Psoas muscle (tissue), 8 donors: ENCODE measurements around the gene IFT80. TPM values are rescaled to one million over a fixed set of nuclear protein-coding genes. Genes with fewer than 3 reads are reported as not detected.

Source experiments
- ATAC-seq, 4 donors: fragments of 200-7000 bp; cut with Tn5 transposase; one replicate each; pipeline ENCODE4 v1.9.1; 2020; ENCODE audit warnings: moderate library complexity in 3 of 4, mild to moderate bottlenecking in 2 of 4
- DNase-seq, 2 donors: peaks; one replicate each; pipeline ENCODE4 v3.0.0-alpha.2; 2020
- H3K27ac ChIP-seq: fragments of 200-600 bp; one replicate; pipeline ENCODE4 v1.8.0; 2022
- H3K27me3 ChIP-seq, 3 donors: fragments of 200-600 bp in 1 of 3; one replicate each; pipeline versions ENCODE4 v1.6.1 to v1.8.0; 2013 to 2022; ENCODE audit warnings: low read length in 2 of 3, mild to moderate bottlenecking in 2 of 3, moderate library complexity in 1 of 3; ENCODE audit not compliant: insufficient read depth in 3 of 3
- H3K36me3 ChIP-seq, 2 donors: fragments of 200-600 bp in 1 of 2; one replicate each; pipeline versions ENCODE4 v1.6.1 to v1.8.0; 2013 to 2022; ENCODE audit warnings: low read depth in 1 of 2, mild to moderate bottlenecking in 1 of 2, moderate library complexity in 1 of 2; ENCODE audit not compliant: insufficient read depth in 1 of 2
- H3K4me1 ChIP-seq: fragments of 200-600 bp; one replicate; pipeline ENCODE4 v1.8.0; 2022
- H3K4me3 ChIP-seq: fragments of 200-600 bp; one replicate; pipeline ENCODE4 v1.8.0; 2022; ENCODE audit warnings: mild to moderate bottlenecking
- H3K9me3 ChIP-seq: fragments of 200-600 bp; one replicate; pipeline ENCODE4 v1.8.0; 2022
- WGBS, 3 donors: extraction: QIAGEN DNeasy Blood & Tissue Kit; methylation state at CpG; one replicate each; pipeline versions ENCODE4 v1.1.6 to v1.1.7; 2013; 5-methylcytosine and 5-hydroxymethylcytosine counted together
- intact Hi-C, 2 donors: fragments of 100-400 bp; cut with DNase I; formaldehyde crosslinking; loops; one replicate each; pipeline versions ENCODE4 v1.11.0 to v1.14.2; 2022
- long read RNA-seq, 2 donors: library from polyadenylated mRNA; unstranded; transcript quantifications; one replicate each; pipeline ENCODE4 v2.0.0, GENCODE V29; 2021
- polyA plus RNA-seq, 3 donors: library from polyadenylated mRNA; stranded (reverse); fragments of 200-250 nt; gene quantifications; one replicate each; pipeline ENCODE4 v1.2.3, GENCODE V29; 2013
- total RNA-seq, 4 donors: library from RNA; stranded (reverse); fragmentation: NEBNext Ultra II Directional in 2 of 4; extraction: Animal tissue kit (Norgen Biotek cat#: 25700) in 2 of 4; gene quantifications; one replicate each; pipeline versions ENCODE4 v1.2.1 to v1.2.4, GENCODE V29; 2021 to 2023
- TF ChIP-seq, protein P1 (sequence below): fragments of 200-600 bp; IDR thresholded peaks from one replicate; pipeline ENCODE4 v1.8.0; 2022; ENCODE audit warnings: antibody characterized with exemption
- donor health status: healthy with polysubstance abuse.
- donor health status: DM: no; HTN: no; CAD: no; lungs with moderate emphysema.
- donor health status: Bipolar disorder and iron deficiency.
- donor health status: healthy.
- donor health status: DM: yes; HTN: yes; CAD: no.
- donor health status: DM: no; HTN: no; CAD: no.
- donor health status: DM: no; HTN: no; CAD: no.
- donor health status: DM: yes; HTN: yes; CAD: no.

IFT80 gene
- total RNA-seq (1 to 10 TPM; 3.9 to 8.2 (median 5.3) TPM), polyA plus RNA-seq (1 to 10 TPM; 2.1 to 3.7 (median 2.5) TPM)
- long read RNA-seq, donor 1, partial matches to known transcripts, result 0 of 1 reads
- long read RNA-seq, donor 1, other reads (novel, unspliced or antisense), result 0 of 1 reads
- long read RNA-seq, donor 2, full-length matches to known transcripts, result 1 of 1 reads
- long read RNA-seq, donor 2, partial matches to known transcripts, result 0 of 1 reads
- long read RNA-seq, donor 2, other reads (novel, unspliced or antisense), result 0 of 1 reads

DNA sequence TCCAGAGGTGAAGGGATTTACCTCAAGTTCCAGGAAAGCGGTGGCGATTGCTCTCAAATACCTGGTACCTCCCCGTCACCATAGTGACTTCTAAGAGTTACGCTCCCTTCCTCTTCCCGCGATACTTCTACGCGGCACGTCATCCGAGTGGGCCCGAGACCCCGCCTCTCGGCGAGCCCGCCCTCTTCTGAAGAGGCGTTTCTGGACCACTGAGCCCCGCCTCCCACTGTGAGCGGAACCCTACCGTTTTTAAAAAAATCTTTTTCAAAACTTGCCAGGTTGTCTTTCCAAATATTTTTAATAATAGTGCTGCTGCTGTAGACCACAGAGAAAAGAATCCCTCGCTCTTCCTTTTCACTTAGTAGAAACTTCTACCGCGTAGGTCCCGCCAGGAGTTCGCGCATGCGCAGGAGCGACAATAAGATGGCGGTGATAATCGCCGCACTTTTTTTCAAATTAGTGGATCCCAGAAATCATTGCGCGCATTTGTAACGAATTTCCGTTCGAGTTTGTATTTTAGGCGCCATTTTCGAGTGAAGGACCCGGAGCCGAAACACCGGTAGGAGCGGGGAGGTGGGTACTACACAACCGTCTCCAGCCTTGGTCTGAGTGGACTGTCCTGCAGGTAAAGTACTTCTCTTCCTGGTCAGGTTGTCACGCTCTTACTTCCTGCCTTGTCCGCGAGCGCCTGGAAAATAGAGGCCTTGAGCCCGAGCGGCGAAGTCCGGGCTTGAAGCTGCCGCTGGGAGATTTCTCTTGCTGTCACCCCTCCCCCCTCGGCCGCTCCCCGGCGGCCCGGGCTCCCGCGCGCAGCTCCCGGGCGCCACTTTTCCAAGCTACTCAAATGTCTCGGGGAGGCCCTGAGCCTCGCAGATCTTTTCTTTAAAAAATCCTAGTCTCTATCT, at the start of gene IFT80, which contains the start of gene SMC4:
TSS of gene IFT80 (minus strand) at position 101 of the 905 bp plus-strand sequence. CDS start 14,625 bp downstream, outside the sequence.
TSS of gene SMC4 (plus strand) at position 526 of the 905 bp plus-strand sequence. CDS start 1,177 bp downstream, outside the sequence.
- 0% methylated on average over 58 to 63 of the region's 63 CpGs for WGBS, 3 donors
- TF ChIP-seq, protein P1, sequence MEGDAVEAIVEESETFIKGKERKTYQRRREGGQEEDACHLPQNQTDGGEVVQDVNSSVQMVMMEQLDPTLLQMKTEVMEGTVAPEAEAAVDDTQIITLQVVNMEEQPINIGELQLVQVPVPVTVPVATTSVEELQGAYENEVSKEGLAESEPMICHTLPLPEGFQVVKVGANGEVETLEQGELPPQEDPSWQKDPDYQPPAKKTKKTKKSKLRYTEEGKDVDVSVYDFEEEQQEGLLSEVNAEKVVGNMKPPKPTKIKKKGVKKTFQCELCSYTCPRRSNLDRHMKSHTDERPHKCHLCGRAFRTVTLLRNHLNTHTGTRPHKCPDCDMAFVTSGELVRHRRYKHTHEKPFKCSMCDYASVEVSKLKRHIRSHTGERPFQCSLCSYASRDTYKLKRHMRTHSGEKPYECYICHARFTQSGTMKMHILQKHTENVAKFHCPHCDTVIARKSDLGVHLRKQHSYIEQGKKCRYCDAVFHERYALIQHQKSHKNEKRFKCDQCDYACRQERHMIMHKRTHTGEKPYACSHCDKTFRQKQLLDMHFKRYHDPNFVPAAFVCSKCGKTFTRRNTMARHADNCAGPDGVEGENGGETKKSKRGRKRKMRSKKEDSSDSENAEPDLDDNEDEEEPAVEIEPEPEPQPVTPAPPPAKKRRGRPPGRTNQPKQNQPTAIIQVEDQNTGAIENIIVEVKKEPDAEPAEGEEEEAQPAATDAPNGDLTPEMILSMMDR, result no peak
- Histone ChIP-seq H3K27me3 (no peaks in the 10 kb centered on the region), H3K27ac (peak within 1 kb of the TSS; percentile 83), H3K4me1 (peaks cover 17% of the 10 kb centered on the region), H3K4me3 (peak within 1 kb of the TSS; percentile 76), H3K9me3 (no peaks in the 10 kb centered on the region), H3K36me3 (peaks cover 0 to under 1% of the 10 kb centered on the region in 2 donors)
- intact Hi-C loops, result loop anchor here in 1 of 2 donors (10.0 kb wide), 1 partner anchor 575 kb away; no protein-coding TSS in a partner anchor
- DNase-seq, result peak; percentile 94 to 97
- ATAC-seq, result peak; percentile 99 to 100 (median 99)

DNA sequence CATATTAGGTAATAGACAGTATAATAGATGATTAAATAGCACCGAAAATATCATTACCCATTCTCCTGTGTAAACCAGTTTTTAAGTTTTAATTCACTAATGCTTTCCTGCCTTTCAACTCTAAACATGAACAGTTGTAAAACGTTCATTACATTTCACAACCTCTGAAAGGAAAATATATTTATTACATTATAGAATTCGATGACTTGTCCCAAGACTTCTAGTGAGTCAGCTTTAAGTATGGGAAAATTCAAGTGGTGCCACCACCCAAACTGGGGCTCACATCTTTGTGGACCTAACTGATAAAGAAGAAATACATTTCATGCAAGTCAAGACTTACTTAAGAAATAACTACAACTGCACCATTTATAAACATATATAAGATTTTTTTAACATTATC, 48.5 kb upstream of the IFT80 start:
- DNase-seq, result no peak
- intact Hi-C loops, result no loop called here
- TF ChIP-seq, protein P1, result no peak
- peaks cover 9% of the 10 kb centered on the region for H3K4me1 ChIP-seq
- ATAC-seq, result no peak
- peaks cover 0 to 31% (median 13%) of the 10 kb centered on the region in 3 donors for H3K27me3 ChIP-seq
- no peaks in the 10 kb centered on the region for H3K36me3 ChIP-seq
- H3K9me3 ChIP-seq, result no peaks in the 10 kb centered on the region
- H3K27ac ChIP-seq, result no peak overlapping the region
- WGBS, 3 donors, result 61 to 64% (median 62%) methylated on average over 3 of the region's 3 CpGs
- no peak overlapping the region for H3K4me3 ChIP-seq

DNA sequence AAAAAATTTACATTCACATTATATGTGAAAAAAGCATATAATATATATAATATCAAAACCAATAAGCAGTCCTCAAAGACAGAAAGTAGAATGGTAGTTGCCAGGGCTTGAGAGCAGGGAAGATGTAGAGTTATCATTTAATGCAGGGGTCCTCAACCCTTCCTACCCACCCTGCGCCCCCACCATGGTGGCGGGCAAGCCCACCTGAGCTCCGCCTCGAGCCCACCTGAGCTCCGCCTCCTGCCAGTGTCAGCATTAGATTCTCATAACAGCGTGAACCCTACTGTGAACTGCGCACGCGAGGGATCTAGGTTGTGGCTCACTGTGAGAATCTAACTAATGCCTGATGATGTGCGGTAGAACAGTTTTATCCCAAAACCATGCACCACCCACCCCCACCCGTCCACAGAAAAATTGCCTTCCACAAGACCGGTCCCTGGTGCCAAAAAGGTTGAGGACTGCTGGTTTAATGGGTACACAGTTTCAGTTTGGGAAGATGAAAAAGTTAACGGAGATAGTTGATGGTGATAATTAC, 47.6 kb upstream of the IFT80 start:
- no peak for ATAC-seq
- DNase-seq, result no peak
- TF ChIP-seq, protein P1, result no peak
- peaks cover 9% of the 10 kb centered on the region for H3K4me1 ChIP-seq
- no peaks in the 10 kb centered on the region for H3K36me3 ChIP-seq
- intact Hi-C loops, result no loop called here
- H3K9me3 ChIP-seq, result no peaks in the 10 kb centered on the region
- no peak overlapping the region for H3K4me3 ChIP-seq
- WGBS, 3 donors, result 93 to 96% (median 95%) methylated on average over 13 of the region's 13 CpGs
- no peak overlapping the region for H3K27ac ChIP-seq
- H3K27me3 ChIP-seq, result peaks cover 0 to 31% (median 13%) of the 10 kb centered on the region in 3 donors

DNA sequence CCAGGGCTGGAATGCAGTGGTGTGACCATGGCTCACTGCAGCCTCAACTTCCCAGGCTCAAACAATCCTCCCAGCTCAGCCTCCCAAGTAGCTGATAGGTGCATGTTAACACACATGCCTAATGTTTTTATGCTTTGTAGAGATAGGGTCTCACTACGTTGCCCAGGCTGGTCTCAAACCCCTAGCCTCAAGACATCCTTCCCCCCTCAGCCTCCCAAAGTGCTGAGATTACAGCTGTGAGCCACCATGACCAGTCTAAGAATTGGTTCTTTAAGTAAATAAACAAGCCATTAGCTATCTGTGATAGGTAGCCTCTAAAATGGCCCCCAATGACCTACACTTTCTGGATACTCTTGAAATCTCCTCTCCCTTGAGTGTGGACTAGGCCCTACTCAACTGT, 46.8 kb upstream of the IFT80 start:
- WGBS, 3 donors, result 95 to 100% (median 98%) methylated on average over 1 of the region's 1 CpG
- Histone ChIP-seq H3K27me3 (peaks cover 0 to 30% (median 13%) of the 10 kb centered on the region in 3 donors), H3K36me3 (no peaks in the 10 kb centered on the region), H3K4me1 (peaks cover 9% of the 10 kb centered on the region), H3K27ac (no peak overlapping the region), H3K4me3 (no peak overlapping the region), H3K9me3 (no peaks in the 10 kb centered on the region)
- TF ChIP-seq, protein P1, result no peak
- intact Hi-C loops, result no loop called here
- DNase-seq (no peak), ATAC-seq (no peak)
